Stimulated activated CD4-positive, alpha-beta T cell treated with anti-CD3 and anti-CD28 coated beads, Interleukin-4, amount 100 ng/mL, for 48 hours (primary cell): Measurements from ENCODE around the gene AKAP9.
"Not testable (repeated sequence)": the region's sequence is repeated elsewhere in the genome, so short reads cannot be mapped to it uniquely, and the experiment has no call there.

ENCODE experiments used
- DNase-seq, 2 donors: peaks; one replicate each; pipeline ENCODE4 v3.0.0-alpha.2; 2020; ENCODE audit warnings: low read depth in 2 of 2

Gene AKAP9

GRCh38 chr7:92006046-92006445 lies 65.4 kb downstream of the AKAP9 start:
- DNase-seq: no peak

GRCh38 chr7:92010215-92010614 lies 69.6 kb downstream of the AKAP9 start:
- DNase-seq: no peak

GRCh38 chr7:92013611-92014010 lies 72.9 kb downstream of the AKAP9 start:
- DNase-seq: no peak

GRCh38 chr7:92020636-92021035 lies 80.0 kb downstream of the AKAP9 start:
- no peak for DNase-seq

GRCh38 chr7:92025260-92025659 lies 84.6 kb downstream of the AKAP9 start:
- DNase-seq: no peak

- DNase-seq: not testable (repeated sequence)
Measured at GRCh38 chr7:92026635-92027034, 86.0 kb downstream of the AKAP9 start.

GRCh38 chr7:92027128-92027527 lies 86.5 kb downstream of the AKAP9 start:
- DNase-seq: not testable (repeated sequence)

GRCh38 chr7:92028226-92028625 lies 87.6 kb downstream of the AKAP9 start:
- DNase-seq: no peak

GRCh38 chr7:92028686-92029085 lies 88.0 kb downstream of the AKAP9 start:
- no peak for DNase-seq

- no peak for DNase-seq
Measured at GRCh38 chr7:92034116-92034515, 93.5 kb downstream of the AKAP9 start.

GRCh38 chr7:92035576-92035975 lies 94.9 kb downstream of the AKAP9 start:
- DNase-seq: no peak

GRCh38 chr7:92039900-92040299 lies 99.2 kb downstream of the AKAP9 start:
- no peak for DNase-seq

GRCh38 chr7:92042056-92042737 lies 101.5 kb downstream of the AKAP9 start:
- DNase-seq: no peak

- no peak for DNase-seq
Measured at GRCh38 chr7:92043098-92043497, 102.4 kb downstream of the AKAP9 start.

- no peak for DNase-seq
Measured at GRCh38 chr7:92043637-92044036, 103.0 kb downstream of the AKAP9 start.

GRCh38 chr7:92044148-92044547 lies 103.5 kb downstream of the AKAP9 start:
- DNase-seq: no peak

- DNase-seq: no peak
Measured at GRCh38 chr7:92044940-92045339, 104.3 kb downstream of the AKAP9 start.

- no peak for DNase-seq
Measured at GRCh38 chr7:92051655-92052054, 111.0 kb downstream of the AKAP9 start.

GRCh38 chr7:92052159-92052558 lies 111.5 kb downstream of the AKAP9 start:
- DNase-seq: no peak

GRCh38 chr7:92052684-92053083 lies 112.0 kb downstream of the AKAP9 start:
- no peak for DNase-seq

- no peak for DNase-seq
Measured at GRCh38 chr7:92053312-92053711, 112.7 kb downstream of the AKAP9 start.

- no peak for DNase-seq
Measured at GRCh38 chr7:92056286-92056685, 115.6 kb downstream of the AKAP9 start.

GRCh38 chr7:92057375-92057774 lies 116.7 kb downstream of the AKAP9 start:
- DNase-seq: no peak

- no peak for DNase-seq
Measured at GRCh38 chr7:92058040-92058439, 117.4 kb downstream of the AKAP9 start.
